IMR-90 (cell line): ENCODE measurements around the gene CGN. TPM values are rescaled to one million over a fixed set of nuclear protein-coding genes. Genes with fewer than 3 reads are reported as not detected.

Source experiments
- ATAC-seq: fragments of 200-7000 bp; cut with Tn5 transposase; 2 replicates; pipeline ENCODE4 v1.9.1; 2020; ENCODE audit warnings: low read depth, mild to moderate bottlenecking, moderate library complexity
- BruUV-seq: library from RNA; stranded (reverse); fragments of 400-500 nt; replicated peaks from 2 replicates; lab custom pipeline; 2021; lab: Mats Ljungman, UMichigan
- CTCF ChIA-PET: fragments of 300-600 bp; formaldehyde crosslinking; extraction: SDS; loops from one replicate; lab custom pipeline; 2021; ENCODE audit warnings: antibody characterized with exemption; lab: Yijun Ruan, JAX
- POLR2A ChIA-PET: fragments of 300-600 bp; sonication (Branson Sonifier 250); formaldehyde crosslinking; loops from one replicate; lab custom pipeline; 2022; ENCODE audit warnings: antibody characterized with exemption; ENCODE audit not compliant: unreplicated experiment; lab: Charles Lee
- DNase-seq: peaks from one replicate; pipeline ENCODE4 v3.0.0; 2013
- H2AFZ ChIP-seq: replicated peaks from 2 replicates; pipeline ENCODE3; 2013; ENCODE audit warnings: low read length, mild to moderate bottlenecking; ENCODE audit not compliant: poor library complexity
- H2AK5ac ChIP-seq: 2 replicates; pipeline ENCODE4 v1.6.1; 2013; ENCODE audit warnings: low read depth, low read length, inconsistent platforms
- H2AK9ac ChIP-seq: replicated peaks from 2 replicates; pipeline ENCODE3; 2013; ENCODE audit warnings: mild to moderate bottlenecking, low read depth, low read length, moderate library complexity; ENCODE audit not compliant: poor library complexity
- H2BK120ac ChIP-seq: 2 replicates; pipeline ENCODE4 v1.6.1; 2013; ENCODE audit warnings: low read depth, low read length, inconsistent platforms
- H2BK15ac ChIP-seq: 3 replicates; pipeline ENCODE4 v1.6.1; 2013; ENCODE audit warnings: low read depth, low read length, inconsistent platforms
- H2BK20ac ChIP-seq: 2 replicates; pipeline ENCODE4 v1.6.1; 2013; ENCODE audit warnings: low read depth, mild to moderate bottlenecking, inconsistent platforms, low read length, moderate library complexity
- H2BK5ac ChIP-seq: 2 replicates; pipeline ENCODE4 v1.6.1; 2013; ENCODE audit warnings: mild to moderate bottlenecking, low read depth, low read length, inconsistent platforms; ENCODE audit not compliant: poor library complexity, severe bottlenecking
- H3K14ac ChIP-seq: replicated peaks from 2 replicates; pipeline ENCODE4 v1.6.1; 2013; ENCODE audit warnings: low read depth, low read length, inconsistent platforms
- H3K18ac ChIP-seq: 2 replicates; pipeline ENCODE4 v1.6.1; 2013; ENCODE audit warnings: low read depth, low read length, control low read depth
- H3K23ac ChIP-seq: 2 replicates; pipeline ENCODE4 v1.6.1; 2013; ENCODE audit warnings: low read depth, low read length, inconsistent platforms
- H3K27ac ChIP-seq: 2 replicates; pipeline ENCODE4 v1.5.1; 2013; ENCODE audit warnings: mild to moderate bottlenecking, control low read depth, low read length; ENCODE audit not compliant: insufficient read depth
- H3K27me3 ChIP-seq: 2 replicates; pipeline ENCODE4 v1.6.1; 2013; ENCODE audit warnings: low read length; ENCODE audit not compliant: control insufficient read depth, insufficient read depth
- H3K36me3 ChIP-seq: 2 replicates; pipeline ENCODE4 v1.6.1; 2013; ENCODE audit warnings: low read length, mixed read lengths; ENCODE audit not compliant: control insufficient read depth, insufficient read depth
- H3K4ac ChIP-seq: 2 replicates; pipeline ENCODE4 v1.6.1; 2013; ENCODE audit warnings: low read depth, low read length, inconsistent platforms
- H3K4me1 ChIP-seq: 2 replicates; pipeline ENCODE4 v1.6.1; 2013; ENCODE audit warnings: low read length, mixed read lengths; ENCODE audit not compliant: control insufficient read depth, insufficient read depth
- H3K4me2 ChIP-seq: 2 replicates; pipeline ENCODE4 v1.6.1; 2013; ENCODE audit warnings: low read depth, mild to moderate bottlenecking, control low read depth, low read length, moderate library complexity
- H3K4me3 ChIP-seq: 2 replicates; pipeline ENCODE4 v1.5.1; 2013; ENCODE audit warnings: low read depth, mild to moderate bottlenecking, control low read depth, low read length, moderate library complexity; ENCODE audit not compliant: insufficient read depth
- H3K56ac ChIP-seq: 2 replicates; pipeline ENCODE4 v1.6.1; 2013; ENCODE audit warnings: low read length, inconsistent platforms; ENCODE audit not compliant: insufficient read depth; ENCODE audit errors: extremely low read depth
- H3K79me1 ChIP-seq, 2 experiments: 2 replicates each; pipeline ENCODE4 v1.6.1; 2013; ENCODE audit warnings: low read length in 2 of 2, inconsistent platforms in 1 of 2, low read depth in 1 of 2
- H3K9ac ChIP-seq: 2 replicates; pipeline ENCODE4 v1.6.1; 2013; ENCODE audit warnings: low read depth, low read length, control low read depth
- H3K9me1 ChIP-seq: 2 replicates; pipeline ENCODE4 v1.6.1; 2013; ENCODE audit warnings: low read length, inconsistent platforms; ENCODE audit not compliant: insufficient read depth
- H3K9me3 ChIP-seq: 2 replicates; pipeline ENCODE4 v1.6.1; 2013; ENCODE audit warnings: low read length; ENCODE audit not compliant: control insufficient read depth, insufficient read depth
- H4K20me1 ChIP-seq: 2 replicates; pipeline ENCODE4 v1.6.1; 2013; ENCODE audit warnings: low read length, inconsistent platforms; ENCODE audit not compliant: insufficient read depth
- H4K5ac ChIP-seq: 2 replicates; pipeline ENCODE4 v1.6.1; 2013; ENCODE audit warnings: mild to moderate bottlenecking, low read depth, low read length, control low read depth
- H4K8ac ChIP-seq, 2 experiments: 2 replicates each; pipeline ENCODE4 v1.6.1; 2013; ENCODE audit warnings: low read depth in 2 of 2, low read length in 2 of 2, control low read depth in 1 of 2, inconsistent platforms in 1 of 2
- H4K91ac ChIP-seq: 2 replicates; pipeline ENCODE4 v1.6.1; 2013; ENCODE audit warnings: low read depth, low read length, inconsistent platforms; ENCODE audit not compliant: insufficient read depth
- BHLHE40 ChIP-seq: fragments of 150-350 bp; IDR thresholded peaks from 2 replicates; pipeline ENCODE4 v1.6.1; 2016; ENCODE audit warnings: mild to moderate bottlenecking, low read depth, low read length
- CEBPB ChIP-seq: IDR thresholded peaks from 2 replicates; pipeline ENCODE4 v1.6.1; 2012; ENCODE audit warnings: low read depth, low read length, improper control_type of control experiment
- CHD1 ChIP-seq: IDR thresholded peaks from 2 replicates; pipeline ENCODE4 v1.6.1; 2012; ENCODE audit warnings: low read depth, low read length, improper control_type of control experiment
- MAFK ChIP-seq: IDR thresholded peaks from 2 replicates; pipeline ENCODE4 v1.6.1; 2012; ENCODE audit warnings: low read depth, low read length, improper control_type of control experiment
- NFE2L2 ChIP-seq: fragments of 150-350 bp; IDR thresholded peaks from 2 replicates; pipeline ENCODE4 v1.6.1; 2016; ENCODE audit warnings: low read depth, mild to moderate bottlenecking, low read length
- POLR2A ChIP-seq: IDR thresholded peaks from 2 replicates; pipeline ENCODE4 v1.6.1; 2012; ENCODE audit warnings: mild to moderate bottlenecking, low read depth, low read length
- RAD21 ChIP-seq: IDR thresholded peaks from 2 replicates; pipeline ENCODE4 v1.6.1; 2012; ENCODE audit warnings: low read length, improper control_type of control experiment
- RCOR1 ChIP-seq: IDR thresholded peaks from 2 replicates; pipeline ENCODE4 v1.6.1; 2012; ENCODE audit warnings: mild to moderate bottlenecking, low read length, improper control_type of control experiment; ENCODE audit not compliant: insufficient replicate concordance
- SMC3 ChIP-seq: fragments of 150-350 bp; IDR thresholded peaks from 2 replicates; pipeline ENCODE4 v1.6.1; 2016; ENCODE audit warnings: low read depth, mild to moderate bottlenecking, antibody characterized with exemption, low read length, moderate library complexity
- WGBS, 2 experiments: methylation state at CpG; one replicate each; pipeline versions ENCODE4 v1.1.5 to v1.1.7; 2013; ENCODE audit warnings: missing lambda C conversion rate in 2 of 2; ENCODE audit not compliant: insufficient read length in 1 of 2; ENCODE audit errors: extremely low coverage in 2 of 2; 5-methylcytosine and 5-hydroxymethylcytosine counted together
- dilution Hi-C: fragments of 300-500 bp; cut with HindIII; formaldehyde crosslinking; loops from one replicate; pipeline ENCODE4 v1.14.3; 2018; ENCODE audit warnings: low sequenced_read_pairs; ENCODE audit not compliant: unreplicated experiment
- in situ Hi-C: fragments of 300-500 bp; cut with MboI; formaldehyde crosslinking; loops from 3 replicates; pipeline ENCODE4 v1.14.3; 2019; ENCODE audit warnings: low sequenced_read_pairs, inconsistent platforms, mixed read lengths
- intact Hi-C: fragments of 100-400 bp; cut with micrococcal nuclease; formaldehyde crosslinking; loops from 2 replicates; pipeline ENCODE4 v1.10.0; 2022
- polyA plus RNA-seq, 3 experiments: library from polyadenylated mRNA; depleted of rRNA; stranded (reverse); fragments of >200 nt; gene quantifications; 2 replicates each; pipeline ENCODE4 v1.2.3, GENCODE V29; 2012; ENCODE audit warnings: low replicate concordance in 1 of 3
- total RNA-seq: library from RNA; depleted of rRNA; stranded (reverse); fragments of >200 nt; gene quantifications from 2 replicates; pipeline ENCODE4 v1.2.3, GENCODE V29; 2012
- TF ChIP-seq, protein P1 (sequence below): fragments of 150-350 bp; IDR thresholded peaks from 2 replicates; pipeline ENCODE4 v1.6.1; 2016; ENCODE audit warnings: low read depth, mild to moderate bottlenecking, low read length, moderate library complexity, borderline replicate concordance
- TF ChIP-seq, protein P2 (sequence below): conservative IDR thresholded peaks from 2 replicates; pipeline ENCODE4 v1.5.1; 2012; ENCODE audit warnings: mild to moderate bottlenecking, low read depth, low read length, improper control_type of control experiment
- TF ChIP-seq, protein P3 (sequence below): fragments of 150-350 bp; IDR thresholded peaks from 2 replicates; pipeline ENCODE4 v1.6.1; 2017; ENCODE audit warnings: mild to moderate bottlenecking, antibody characterized with exemption, low read length, low read depth

Gene CGN
- total and polyA plus RNA-seq, 2 of the 4 experiments (the other 2 are of a cell fraction): 0.34 to 0.36 TPM

DNA sequence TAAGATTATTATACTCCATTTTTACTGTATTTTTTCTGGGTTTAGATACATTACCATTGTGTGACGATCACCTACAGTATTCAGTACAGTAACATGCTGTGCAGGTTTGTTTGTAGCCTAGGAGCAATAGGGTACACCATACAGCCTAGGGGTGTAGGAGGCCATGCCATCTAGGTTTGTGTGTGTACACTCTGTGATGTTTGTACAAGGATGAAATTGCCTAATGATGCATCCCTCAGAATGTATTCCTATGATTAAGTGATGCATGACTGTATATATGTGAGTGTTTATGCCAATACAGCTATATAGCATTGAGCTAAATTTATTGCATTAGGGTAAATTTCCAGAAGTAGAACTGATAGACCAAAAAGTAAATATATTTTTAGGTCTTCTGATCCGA is 52.2 kb downstream of the CGN start:
- no peak overlapping the region for H3K56ac ChIP-seq
- CTCF ChIA-PET: no interaction called here
- in situ Hi-C loops (no loop called here), dilution Hi-C loops (no loop called here), intact Hi-C loops (no loop called here)
- H3K23ac ChIP-seq: no peak overlapping the region
- H3K27ac ChIP-seq: no peak overlapping the region
- peaks cover 18% of the 10 kb centered on the region for H4K20me1 ChIP-seq
- peaks cover 15% of the 10 kb centered on the region; the same call in 1 of the 2 replicates for H3K9me1 ChIP-seq
- H3K14ac ChIP-seq: no peak overlapping the region
- H3K36me3 ChIP-seq: peaks cover 29% of the 10 kb centered on the region
- H3K9me3 ChIP-seq: no peaks in the 10 kb centered on the region
- no peak overlapping the region for H3K4ac ChIP-seq
- no peak overlapping the region for H3K18ac ChIP-seq
- H3K4me1 ChIP-seq: no peaks in the 10 kb centered on the region; the same call in 1 of the 2 replicates
- H4K91ac ChIP-seq: no peak overlapping the region
- no peak for DNase-seq
- no peaks in the 10 kb centered on the region for H3K27me3 ChIP-seq
- H3K9ac ChIP-seq: no peak overlapping the region
- no CpG with 5 or more reads among the region's 2 CpGs for WGBS, 2 experiments
- no peak; the same call in 1 of the 2 replicates for ATAC-seq
- no peak overlapping the region for H2BK20ac ChIP-seq
- TF ChIP-seq RAD21 (no peak), CEBPB (no peak), BHLHE40 (no peak), NFE2L2 (no peak), CHD1 (no peak), RCOR1 (no peak), SMC3 (no peak), MAFK (no peak), POLR2A (no peak)
- TF ChIP-seq, protein P1, sequence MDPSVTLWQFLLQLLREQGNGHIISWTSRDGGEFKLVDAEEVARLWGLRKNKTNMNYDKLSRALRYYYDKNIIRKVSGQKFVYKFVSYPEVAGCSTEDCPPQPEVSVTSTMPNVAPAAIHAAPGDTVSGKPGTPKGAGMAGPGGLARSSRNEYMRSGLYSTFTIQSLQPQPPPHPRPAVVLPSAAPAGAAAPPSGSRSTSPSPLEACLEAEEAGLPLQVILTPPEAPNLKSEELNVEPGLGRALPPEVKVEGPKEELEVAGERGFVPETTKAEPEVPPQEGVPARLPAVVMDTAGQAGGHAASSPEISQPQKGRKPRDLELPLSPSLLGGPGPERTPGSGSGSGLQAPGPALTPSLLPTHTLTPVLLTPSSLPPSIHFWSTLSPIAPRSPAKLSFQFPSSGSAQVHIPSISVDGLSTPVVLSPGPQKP: no peak
- TF ChIP-seq, protein P2, sequence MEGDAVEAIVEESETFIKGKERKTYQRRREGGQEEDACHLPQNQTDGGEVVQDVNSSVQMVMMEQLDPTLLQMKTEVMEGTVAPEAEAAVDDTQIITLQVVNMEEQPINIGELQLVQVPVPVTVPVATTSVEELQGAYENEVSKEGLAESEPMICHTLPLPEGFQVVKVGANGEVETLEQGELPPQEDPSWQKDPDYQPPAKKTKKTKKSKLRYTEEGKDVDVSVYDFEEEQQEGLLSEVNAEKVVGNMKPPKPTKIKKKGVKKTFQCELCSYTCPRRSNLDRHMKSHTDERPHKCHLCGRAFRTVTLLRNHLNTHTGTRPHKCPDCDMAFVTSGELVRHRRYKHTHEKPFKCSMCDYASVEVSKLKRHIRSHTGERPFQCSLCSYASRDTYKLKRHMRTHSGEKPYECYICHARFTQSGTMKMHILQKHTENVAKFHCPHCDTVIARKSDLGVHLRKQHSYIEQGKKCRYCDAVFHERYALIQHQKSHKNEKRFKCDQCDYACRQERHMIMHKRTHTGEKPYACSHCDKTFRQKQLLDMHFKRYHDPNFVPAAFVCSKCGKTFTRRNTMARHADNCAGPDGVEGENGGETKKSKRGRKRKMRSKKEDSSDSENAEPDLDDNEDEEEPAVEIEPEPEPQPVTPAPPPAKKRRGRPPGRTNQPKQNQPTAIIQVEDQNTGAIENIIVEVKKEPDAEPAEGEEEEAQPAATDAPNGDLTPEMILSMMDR: no peak
- TF ChIP-seq, protein P3, sequence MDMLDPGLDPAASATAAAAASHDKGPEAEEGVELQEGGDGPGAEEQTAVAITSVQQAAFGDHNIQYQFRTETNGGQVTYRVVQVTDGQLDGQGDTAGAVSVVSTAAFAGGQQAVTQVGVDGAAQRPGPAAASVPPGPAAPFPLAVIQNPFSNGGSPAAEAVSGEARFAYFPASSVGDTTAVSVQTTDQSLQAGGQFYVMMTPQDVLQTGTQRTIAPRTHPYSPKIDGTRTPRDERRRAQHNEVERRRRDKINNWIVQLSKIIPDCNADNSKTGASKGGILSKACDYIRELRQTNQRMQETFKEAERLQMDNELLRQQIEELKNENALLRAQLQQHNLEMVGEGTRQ: no peak
- no peak overlapping the region for H4K5ac ChIP-seq
- no peak overlapping the region for H2AK9ac ChIP-seq
- no peak overlapping the region for H2AFZ ChIP-seq
- H2BK120ac ChIP-seq: no peak overlapping the region
- H2BK15ac ChIP-seq: no peak overlapping the region
- no TSS peak for BruUV-seq
- no peak overlapping the region for H2AK5ac ChIP-seq
- peaks cover 16 to 40% of the 10 kb centered on the region in 2 experiments for H3K79me1 ChIP-seq
- H3K4me2 ChIP-seq: no peak overlapping the region
- POLR2A ChIA-PET: no interaction called here
- no peak overlapping the region for H3K4me3 ChIP-seq
- H2BK5ac ChIP-seq: no peak overlapping the region
- H4K8ac ChIP-seq: no peak overlapping the region
